ENCODE results near the gene PIK3AP1. TPM values are rescaled to one million over a fixed set of nuclear protein-coding genes. Genes with fewer than 3 reads are reported as not detected.

The PIK3AP1 gene
- total RNA-seq, 1 experiment from 2014 or later: 4.3 TPM

DNA sequence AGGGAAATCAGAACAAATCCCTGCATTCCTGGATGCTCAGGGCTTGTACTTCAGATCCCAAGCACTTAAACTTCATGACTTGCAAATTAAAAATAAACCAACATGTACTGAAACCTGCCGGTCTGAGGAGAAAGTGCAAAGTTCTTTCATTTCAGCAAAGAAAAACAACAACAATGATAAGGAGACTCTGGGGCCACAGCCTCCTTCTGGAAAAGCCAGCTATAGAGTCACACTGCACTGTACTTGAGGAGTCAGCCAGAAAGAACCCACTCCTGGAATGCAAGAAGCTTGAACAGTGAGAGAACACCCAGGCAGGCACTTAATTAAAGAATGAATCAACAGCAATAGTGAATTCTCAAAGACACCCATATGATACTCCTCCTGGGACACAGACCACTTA is 83.8 kb downstream of the PIK3AP1 start (continued):
- TF ChIP-seq, protein P1, sequence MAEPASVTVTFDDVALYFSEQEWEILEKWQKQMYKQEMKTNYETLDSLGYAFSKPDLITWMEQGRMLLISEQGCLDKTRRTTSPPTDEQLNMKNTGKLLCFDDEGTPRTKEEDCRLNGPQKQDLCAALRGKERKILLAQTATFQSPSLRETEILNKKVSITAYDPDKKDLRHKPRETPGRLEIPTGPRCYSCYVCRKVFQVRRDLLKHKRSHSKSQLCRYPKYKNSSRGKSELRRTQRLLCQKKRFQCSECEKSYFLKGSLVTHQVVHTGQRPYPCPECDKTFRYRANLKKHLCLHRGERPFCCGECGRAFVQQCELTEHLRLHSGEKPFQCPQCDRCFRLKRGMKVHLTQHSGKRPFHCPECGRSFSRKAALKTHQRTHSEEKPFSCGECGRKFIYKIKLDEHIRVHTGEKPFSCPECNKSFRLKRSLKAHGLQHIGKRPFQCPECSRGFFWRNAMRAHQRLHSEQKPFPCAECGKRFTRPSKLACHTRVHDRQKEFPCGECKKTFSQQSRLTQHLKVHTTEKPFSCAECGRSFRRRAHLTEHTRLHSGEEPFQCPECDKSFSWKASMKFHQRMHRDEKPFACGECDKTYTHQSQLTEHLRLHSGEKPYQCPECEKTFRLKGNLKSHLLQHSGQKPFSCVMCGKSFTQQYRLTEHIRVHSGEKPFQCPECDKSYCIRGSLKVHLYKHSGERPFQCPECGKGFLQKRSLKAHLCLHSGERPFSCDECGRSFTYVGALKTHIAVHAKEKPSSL (CRISPR knock-in tag; conservative IDR thresholded peaks at IDR 0.05): no peak
- TF ChIP-seq, protein P2, sequence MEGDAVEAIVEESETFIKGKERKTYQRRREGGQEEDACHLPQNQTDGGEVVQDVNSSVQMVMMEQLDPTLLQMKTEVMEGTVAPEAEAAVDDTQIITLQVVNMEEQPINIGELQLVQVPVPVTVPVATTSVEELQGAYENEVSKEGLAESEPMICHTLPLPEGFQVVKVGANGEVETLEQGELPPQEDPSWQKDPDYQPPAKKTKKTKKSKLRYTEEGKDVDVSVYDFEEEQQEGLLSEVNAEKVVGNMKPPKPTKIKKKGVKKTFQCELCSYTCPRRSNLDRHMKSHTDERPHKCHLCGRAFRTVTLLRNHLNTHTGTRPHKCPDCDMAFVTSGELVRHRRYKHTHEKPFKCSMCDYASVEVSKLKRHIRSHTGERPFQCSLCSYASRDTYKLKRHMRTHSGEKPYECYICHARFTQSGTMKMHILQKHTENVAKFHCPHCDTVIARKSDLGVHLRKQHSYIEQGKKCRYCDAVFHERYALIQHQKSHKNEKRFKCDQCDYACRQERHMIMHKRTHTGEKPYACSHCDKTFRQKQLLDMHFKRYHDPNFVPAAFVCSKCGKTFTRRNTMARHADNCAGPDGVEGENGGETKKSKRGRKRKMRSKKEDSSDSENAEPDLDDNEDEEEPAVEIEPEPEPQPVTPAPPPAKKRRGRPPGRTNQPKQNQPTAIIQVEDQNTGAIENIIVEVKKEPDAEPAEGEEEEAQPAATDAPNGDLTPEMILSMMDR (IDR thresholded peaks at IDR 0.05): no peak
- TF ChIP-seq RORB (CRISPR knock-in tag; IDR thresholded peaks at IDR 0.05) (no peak), GRHL2 (CRISPR knock-in tag; IDR thresholded peaks at IDR 0.05; ENCODE audit: insufficient replicate concordance, severe bottlenecking) (no peak)
- TF ChIP-seq, protein P3, sequence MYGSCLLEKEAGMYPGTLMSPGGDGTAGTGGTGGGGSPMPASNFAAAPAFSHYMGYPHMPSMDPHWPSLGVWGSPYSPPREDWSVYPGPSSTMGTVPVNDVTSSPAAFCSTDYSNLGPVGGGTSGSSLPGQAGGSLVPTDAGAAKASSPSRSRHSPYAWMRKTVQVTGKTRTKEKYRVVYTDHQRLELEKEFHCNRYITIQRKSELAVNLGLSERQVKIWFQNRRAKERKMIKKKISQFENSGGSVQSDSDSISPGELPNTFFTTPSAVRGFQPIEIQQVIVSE (CRISPR knock-in tag; IDR thresholded peaks at IDR 0.05; ENCODE audit: borderline replicate concordance): no peak

DNA sequence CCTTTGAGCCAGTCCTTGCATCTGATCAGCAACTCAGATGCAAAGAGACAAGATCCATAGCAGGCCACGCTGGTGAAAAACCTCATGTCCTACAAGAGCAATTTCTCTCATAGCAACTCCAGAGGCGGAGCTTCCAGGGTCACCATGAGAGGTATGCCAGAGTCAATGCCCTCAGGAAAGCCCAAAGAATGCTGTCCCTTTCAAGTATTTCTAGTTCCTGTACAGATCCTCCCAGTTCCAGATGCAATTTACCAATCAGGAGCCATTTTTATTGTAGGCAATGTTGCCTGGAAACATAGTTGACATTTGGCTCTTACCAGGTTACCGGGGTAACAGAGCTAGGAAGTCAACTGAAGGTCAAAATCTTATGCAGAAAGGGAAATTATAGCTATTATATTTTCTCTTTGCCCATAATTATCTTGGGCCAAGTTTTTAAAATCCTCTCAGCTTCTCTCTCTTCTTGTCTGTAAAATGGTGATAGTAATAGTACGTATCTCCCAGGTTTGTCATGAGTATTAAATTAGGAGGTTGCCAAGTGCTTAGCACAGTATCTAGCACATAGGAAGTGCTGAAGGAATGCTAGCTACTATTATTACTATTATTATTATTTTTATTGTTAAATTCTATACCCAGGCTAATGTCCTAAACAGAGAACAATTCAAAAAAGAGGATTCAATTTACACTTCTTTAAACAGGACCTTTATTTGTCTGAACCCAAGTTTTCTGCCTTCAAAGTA is 87.2 kb downstream of the PIK3AP1 start:
- Mint-ChIP-seq H3K9me3 (no peaks in the 10 kb centered on the region), H3K36me3 (no peaks in the 10 kb centered on the region), H3K4me1 (no peaks in the 10 kb centered on the region), H3K27ac (no peak overlapping the region), H3K4me3 (no peak overlapping the region), H3K27me3 (ENCODE audit: low read depth) (no peaks in the 10 kb centered on the region)
- no peak for ATAC-seq
- no peak for DNase-seq (ENCODE audit: low spot score)
- ChIA-PET CTCF (interaction anchor here (0.7 to 2.1 kb wide), 6 partner anchors 10 to 440 kb away, joined by 3 to 8 read pairs (median 3); no protein-coding TSS in a partner anchor), POLR2A (no interaction called here)
- TF ChIP-seq RORB (CRISPR knock-in tag; IDR thresholded peaks at IDR 0.05) (no peak), ZNF416 (CRISPR knock-in tag; IDR thresholded peaks at IDR 0.05) (no peak), TEAD4 (CRISPR knock-in tag; IDR thresholded peaks at IDR 0.05) (no peak), NFATC4 (CRISPR knock-in tag; IDR thresholded peaks at IDR 0.05) (no peak), KAT7 (CRISPR knock-in tag; IDR thresholded peaks at IDR 0.05; ENCODE audit: borderline replicate concordance) (no peak), NR2C2 (CRISPR knock-in tag; IDR thresholded peaks at IDR 0.05) (no peak), HMGA2 (CRISPR knock-in tag; IDR thresholded peaks at IDR 0.05) (no peak), ESRRA (CRISPR knock-in tag; IDR thresholded peaks at IDR 0.05; ENCODE audit: borderline replicate concordance) (no peak)
- TF ChIP-seq, protein P4, sequence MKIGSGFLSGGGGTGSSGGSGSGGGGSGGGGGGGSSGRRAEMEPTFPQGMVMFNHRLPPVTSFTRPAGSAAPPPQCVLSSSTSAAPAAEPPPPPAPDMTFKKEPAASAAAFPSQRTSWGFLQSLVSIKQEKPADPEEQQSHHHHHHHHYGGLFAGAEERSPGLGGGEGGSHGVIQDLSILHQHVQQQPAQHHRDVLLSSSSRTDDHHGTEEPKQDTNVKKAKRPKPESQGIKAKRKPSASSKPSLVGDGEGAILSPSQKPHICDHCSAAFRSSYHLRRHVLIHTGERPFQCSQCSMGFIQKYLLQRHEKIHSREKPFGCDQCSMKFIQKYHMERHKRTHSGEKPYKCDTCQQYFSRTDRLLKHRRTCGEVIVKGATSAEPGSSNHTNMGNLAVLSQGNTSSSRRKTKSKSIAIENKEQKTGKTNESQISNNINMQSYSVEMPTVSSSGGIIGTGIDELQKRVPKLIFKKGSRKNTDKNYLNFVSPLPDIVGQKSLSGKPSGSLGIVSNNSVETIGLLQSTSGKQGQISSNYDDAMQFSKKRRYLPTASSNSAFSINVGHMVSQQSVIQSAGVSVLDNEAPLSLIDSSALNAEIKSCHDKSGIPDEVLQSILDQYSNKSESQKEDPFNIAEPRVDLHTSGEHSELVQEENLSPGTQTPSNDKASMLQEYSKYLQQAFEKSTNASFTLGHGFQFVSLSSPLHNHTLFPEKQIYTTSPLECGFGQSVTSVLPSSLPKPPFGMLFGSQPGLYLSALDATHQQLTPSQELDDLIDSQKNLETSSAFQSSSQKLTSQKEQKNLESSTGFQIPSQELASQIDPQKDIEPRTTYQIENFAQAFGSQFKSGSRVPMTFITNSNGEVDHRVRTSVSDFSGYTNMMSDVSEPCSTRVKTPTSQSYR (CRISPR knock-in tag; IDR thresholded peaks at IDR 0.05): no peak
- TF ChIP-seq, protein P2 (IDR thresholded peaks at IDR 0.05): no peak
- TF ChIP-seq, protein P5, sequence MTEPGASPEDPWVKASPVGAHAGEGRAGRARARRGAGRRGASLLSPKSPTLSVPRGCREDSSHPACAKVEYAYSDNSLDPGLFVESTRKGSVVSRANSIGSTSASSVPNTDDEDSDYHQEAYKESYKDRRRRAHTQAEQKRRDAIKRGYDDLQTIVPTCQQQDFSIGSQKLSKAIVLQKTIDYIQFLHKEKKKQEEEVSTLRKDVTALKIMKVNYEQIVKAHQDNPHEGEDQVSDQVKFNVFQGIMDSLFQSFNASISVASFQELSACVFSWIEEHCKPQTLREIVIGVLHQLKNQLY (CRISPR knock-in tag; IDR thresholded peaks at IDR 0.05): no peak
- TF ChIP-seq, protein P6, sequence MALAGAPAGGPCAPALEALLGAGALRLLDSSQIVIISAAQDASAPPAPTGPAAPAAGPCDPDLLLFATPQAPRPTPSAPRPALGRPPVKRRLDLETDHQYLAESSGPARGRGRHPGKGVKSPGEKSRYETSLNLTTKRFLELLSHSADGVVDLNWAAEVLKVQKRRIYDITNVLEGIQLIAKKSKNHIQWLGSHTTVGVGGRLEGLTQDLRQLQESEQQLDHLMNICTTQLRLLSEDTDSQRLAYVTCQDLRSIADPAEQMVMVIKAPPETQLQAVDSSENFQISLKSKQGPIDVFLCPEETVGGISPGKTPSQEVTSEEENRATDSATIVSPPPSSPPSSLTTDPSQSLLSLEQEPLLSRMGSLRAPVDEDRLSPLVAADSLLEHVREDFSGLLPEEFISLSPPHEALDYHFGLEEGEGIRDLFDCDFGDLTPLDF (CRISPR knock-in tag; IDR thresholded peaks at IDR 0.05): no peak
- TF ChIP-seq, protein P7, sequence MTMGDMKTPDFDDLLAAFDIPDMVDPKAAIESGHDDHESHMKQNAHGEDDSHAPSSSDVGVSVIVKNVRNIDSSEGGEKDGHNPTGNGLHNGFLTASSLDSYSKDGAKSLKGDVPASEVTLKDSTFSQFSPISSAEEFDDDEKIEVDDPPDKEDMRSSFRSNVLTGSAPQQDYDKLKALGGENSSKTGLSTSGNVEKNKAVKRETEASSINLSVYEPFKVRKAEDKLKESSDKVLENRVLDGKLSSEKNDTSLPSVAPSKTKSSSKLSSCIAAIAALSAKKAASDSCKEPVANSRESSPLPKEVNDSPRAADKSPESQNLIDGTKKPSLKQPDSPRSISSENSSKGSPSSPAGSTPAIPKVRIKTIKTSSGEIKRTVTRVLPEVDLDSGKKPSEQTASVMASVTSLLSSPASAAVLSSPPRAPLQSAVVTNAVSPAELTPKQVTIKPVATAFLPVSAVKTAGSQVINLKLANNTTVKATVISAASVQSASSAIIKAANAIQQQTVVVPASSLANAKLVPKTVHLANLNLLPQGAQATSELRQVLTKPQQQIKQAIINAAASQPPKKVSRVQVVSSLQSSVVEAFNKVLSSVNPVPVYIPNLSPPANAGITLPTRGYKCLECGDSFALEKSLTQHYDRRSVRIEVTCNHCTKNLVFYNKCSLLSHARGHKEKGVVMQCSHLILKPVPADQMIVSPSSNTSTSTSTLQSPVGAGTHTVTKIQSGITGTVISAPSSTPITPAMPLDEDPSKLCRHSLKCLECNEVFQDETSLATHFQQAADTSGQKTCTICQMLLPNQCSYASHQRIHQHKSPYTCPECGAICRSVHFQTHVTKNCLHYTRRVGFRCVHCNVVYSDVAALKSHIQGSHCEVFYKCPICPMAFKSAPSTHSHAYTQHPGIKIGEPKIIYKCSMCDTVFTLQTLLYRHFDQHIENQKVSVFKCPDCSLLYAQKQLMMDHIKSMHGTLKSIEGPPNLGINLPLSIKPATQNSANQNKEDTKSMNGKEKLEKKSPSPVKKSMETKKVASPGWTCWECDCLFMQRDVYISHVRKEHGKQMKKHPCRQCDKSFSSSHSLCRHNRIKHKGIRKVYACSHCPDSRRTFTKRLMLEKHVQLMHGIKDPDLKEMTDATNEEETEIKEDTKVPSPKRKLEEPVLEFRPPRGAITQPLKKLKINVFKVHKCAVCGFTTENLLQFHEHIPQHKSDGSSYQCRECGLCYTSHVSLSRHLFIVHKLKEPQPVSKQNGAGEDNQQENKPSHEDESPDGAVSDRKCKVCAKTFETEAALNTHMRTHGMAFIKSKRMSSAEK (CRISPR knock-in tag; IDR thresholded peaks at IDR 0.05; ENCODE audit: borderline replicate concordance): no peak
- TF ChIP-seq, protein P8, sequence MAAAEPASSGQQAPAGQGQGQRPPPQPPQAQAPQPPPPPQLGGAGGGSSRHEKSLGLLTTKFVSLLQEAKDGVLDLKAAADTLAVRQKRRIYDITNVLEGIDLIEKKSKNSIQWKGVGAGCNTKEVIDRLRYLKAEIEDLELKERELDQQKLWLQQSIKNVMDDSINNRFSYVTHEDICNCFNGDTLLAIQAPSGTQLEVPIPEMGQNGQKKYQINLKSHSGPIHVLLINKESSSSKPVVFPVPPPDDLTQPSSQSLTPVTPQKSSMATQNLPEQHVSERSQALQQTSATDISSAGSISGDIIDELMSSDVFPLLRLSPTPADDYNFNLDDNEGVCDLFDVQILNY (CRISPR knock-in tag; IDR thresholded peaks at IDR 0.05): no peak
